H1 (cell line): ENCODE results near the gene BCL2. TPM values are rescaled to one million over a fixed set of nuclear protein-coding genes. Genes with fewer than 3 reads are reported as not detected.

Experiments used
- GABPA ChIP-seq: IDR thresholded peaks from 2 replicates; pipeline ENCODE4 v1.6.1; 2011; ENCODE audit warnings: mild to moderate bottlenecking, low read length, moderate library complexity, borderline replicate concordance; ENCODE audit not compliant: insufficient read depth
- JUND ChIP-seq: IDR thresholded peaks from 2 replicates; pipeline ENCODE4 v1.6.1; 2011; ENCODE audit warnings: mild to moderate bottlenecking, improper control_type of control experiment, low read length
- KDM1A ChIP-seq: fragments of 200-600, 300-600 bp; sonication (generic); IDR thresholded peaks from 2 replicates; pipeline ENCODE4 v1.7.1; 2016; ENCODE audit warnings: mild to moderate bottlenecking, low read length, borderline replicate concordance
- POLR2AphosphoS5 ChIP-seq: IDR thresholded peaks from 2 replicates; pipeline ENCODE4 v1.6.1; 2011; ENCODE audit warnings: low read depth, low read length
- RBBP5 ChIP-seq: IDR thresholded peaks from 2 replicates; pipeline ENCODE4 v1.7.1; 2012; ENCODE audit warnings: low read depth, mild to moderate bottlenecking, inconsistent platforms, low read length, moderate library complexity, borderline replicate concordance
- RNF2 ChIP-seq: fragments of 200-900, 300-1000 bp; sonication (generic); IDR thresholded peaks from 2 replicates; pipeline ENCODE4 v1.7.1; 2016; ENCODE audit warnings: borderline replicate concordance, low read depth, mild to moderate bottlenecking, antibody characterized with exemption, low read length; ENCODE audit not compliant: poor library complexity, severe bottlenecking; ENCODE audit errors: missing control alignments
- SUZ12 ChIP-seq: fragments of 200-600 bp; sonication (generic); IDR thresholded peaks from 2 replicates; pipeline ENCODE4 v1.6.1; 2012; ENCODE audit warnings: mild to moderate bottlenecking, inconsistent platforms, low read length, moderate library complexity, mixed read lengths
- polyA plus RNA-seq, 7 experiments: library from polyadenylated mRNA; depleted of rRNA in 3 of 7; stranded (reverse) in 5 of 7; unstranded in 2 of 7; fragments of >200 nt in 5 of 7; fragments of 200-250 nt in 2 of 7; gene quantifications; 1 replicate in 5 of 7; 2 replicates in 1 of 7; 4 replicates in 1 of 7; pipeline versions ENCODE4 v1.2.1 to v1.2.3, GENCODE V29; 2011 to 2013; ENCODE audit warnings: missing spikeins in 2 of 7, mixed read lengths in 2 of 7
- total RNA-seq: library from RNA; stranded (reverse); fragmentation: NEBNext Ultra II Directional; extraction: Animal tissue kit (Norgen Biotek cat#: 25700); gene quantifications from 2 replicates; pipeline ENCODE4 v1.2.1, GENCODE V29; 2021
- TF ChIP-seq, protein P1 (sequence below): fragments of 300-600 bp; sonication (generic); IDR thresholded peaks from 2 replicates; pipeline ENCODE4 v1.7.1; 2012; ENCODE audit warnings: low read length, moderate library complexity, mild to moderate bottlenecking, inconsistent platforms; ENCODE audit not compliant: insufficient replicate concordance

BCL2 gene
- total and polyA plus RNA-seq, 2 of the 8 experiments (the other 6 are each of a cell fraction or from before 2014, with no cell fraction given) = 0.59 to 4.5 TPM

DNA sequence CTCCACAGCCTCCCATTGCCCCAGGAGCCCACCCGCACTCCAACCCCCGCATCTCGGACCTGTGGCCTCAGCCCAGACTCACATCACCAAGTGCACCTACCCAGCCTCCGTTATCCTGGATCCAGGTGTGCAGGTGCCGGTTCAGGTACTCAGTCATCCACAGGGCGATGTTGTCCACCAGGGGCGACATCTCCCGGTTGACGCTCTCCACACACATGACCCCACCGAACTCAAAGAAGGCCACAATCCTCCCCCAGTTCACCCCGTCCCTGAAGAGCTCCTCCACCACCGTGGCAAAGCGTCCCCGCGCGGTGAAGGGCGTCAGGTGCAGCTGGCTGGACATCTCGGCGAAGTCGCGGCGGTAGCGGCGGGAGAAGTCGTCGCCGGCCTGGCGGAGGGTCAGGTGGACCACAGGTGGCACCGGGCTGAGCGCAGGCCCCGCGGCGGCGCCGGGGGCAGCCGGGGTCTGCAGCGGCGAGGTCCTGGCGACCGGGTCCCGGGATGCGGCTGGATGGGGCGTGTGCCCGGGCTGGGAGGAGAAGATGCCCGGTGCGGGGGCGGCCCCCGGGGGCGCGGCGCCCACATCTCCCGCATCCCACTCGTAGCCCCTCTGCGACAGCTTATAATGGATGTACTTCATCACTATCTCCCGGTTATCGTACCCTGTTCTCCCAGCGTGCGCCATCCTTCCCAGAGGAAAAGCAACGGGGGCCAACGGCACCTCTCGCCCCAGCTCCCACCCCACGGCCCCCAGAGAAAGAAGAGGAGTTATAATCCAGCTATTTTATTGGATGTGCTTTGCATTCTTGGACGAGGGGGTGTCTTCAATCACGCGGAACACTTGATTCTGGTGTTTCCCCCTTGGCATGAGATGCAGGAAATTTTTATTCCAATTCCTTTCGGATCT is 1.3 kb downstream of the BCL2 start (continued):
- TF ChIP-seq RNF2 (no peak), JUND (peak; percentile 29; the same call in 1 of the 2 replicates), GABPA (0 out of 2 replicates have a peak, but pooled peaks have one; percentile 14), SUZ12 (peak; percentile 13; the same call in 1 of the 2 replicates), KDM1A (peak; percentile 25; the same call in 1 of the 2 replicates), RBBP5 (0 out of 2 replicates have a peak, but pooled peaks have one; percentile 25), POLR2AphosphoS5 (no peak)
- TF ChIP-seq, protein P1, sequence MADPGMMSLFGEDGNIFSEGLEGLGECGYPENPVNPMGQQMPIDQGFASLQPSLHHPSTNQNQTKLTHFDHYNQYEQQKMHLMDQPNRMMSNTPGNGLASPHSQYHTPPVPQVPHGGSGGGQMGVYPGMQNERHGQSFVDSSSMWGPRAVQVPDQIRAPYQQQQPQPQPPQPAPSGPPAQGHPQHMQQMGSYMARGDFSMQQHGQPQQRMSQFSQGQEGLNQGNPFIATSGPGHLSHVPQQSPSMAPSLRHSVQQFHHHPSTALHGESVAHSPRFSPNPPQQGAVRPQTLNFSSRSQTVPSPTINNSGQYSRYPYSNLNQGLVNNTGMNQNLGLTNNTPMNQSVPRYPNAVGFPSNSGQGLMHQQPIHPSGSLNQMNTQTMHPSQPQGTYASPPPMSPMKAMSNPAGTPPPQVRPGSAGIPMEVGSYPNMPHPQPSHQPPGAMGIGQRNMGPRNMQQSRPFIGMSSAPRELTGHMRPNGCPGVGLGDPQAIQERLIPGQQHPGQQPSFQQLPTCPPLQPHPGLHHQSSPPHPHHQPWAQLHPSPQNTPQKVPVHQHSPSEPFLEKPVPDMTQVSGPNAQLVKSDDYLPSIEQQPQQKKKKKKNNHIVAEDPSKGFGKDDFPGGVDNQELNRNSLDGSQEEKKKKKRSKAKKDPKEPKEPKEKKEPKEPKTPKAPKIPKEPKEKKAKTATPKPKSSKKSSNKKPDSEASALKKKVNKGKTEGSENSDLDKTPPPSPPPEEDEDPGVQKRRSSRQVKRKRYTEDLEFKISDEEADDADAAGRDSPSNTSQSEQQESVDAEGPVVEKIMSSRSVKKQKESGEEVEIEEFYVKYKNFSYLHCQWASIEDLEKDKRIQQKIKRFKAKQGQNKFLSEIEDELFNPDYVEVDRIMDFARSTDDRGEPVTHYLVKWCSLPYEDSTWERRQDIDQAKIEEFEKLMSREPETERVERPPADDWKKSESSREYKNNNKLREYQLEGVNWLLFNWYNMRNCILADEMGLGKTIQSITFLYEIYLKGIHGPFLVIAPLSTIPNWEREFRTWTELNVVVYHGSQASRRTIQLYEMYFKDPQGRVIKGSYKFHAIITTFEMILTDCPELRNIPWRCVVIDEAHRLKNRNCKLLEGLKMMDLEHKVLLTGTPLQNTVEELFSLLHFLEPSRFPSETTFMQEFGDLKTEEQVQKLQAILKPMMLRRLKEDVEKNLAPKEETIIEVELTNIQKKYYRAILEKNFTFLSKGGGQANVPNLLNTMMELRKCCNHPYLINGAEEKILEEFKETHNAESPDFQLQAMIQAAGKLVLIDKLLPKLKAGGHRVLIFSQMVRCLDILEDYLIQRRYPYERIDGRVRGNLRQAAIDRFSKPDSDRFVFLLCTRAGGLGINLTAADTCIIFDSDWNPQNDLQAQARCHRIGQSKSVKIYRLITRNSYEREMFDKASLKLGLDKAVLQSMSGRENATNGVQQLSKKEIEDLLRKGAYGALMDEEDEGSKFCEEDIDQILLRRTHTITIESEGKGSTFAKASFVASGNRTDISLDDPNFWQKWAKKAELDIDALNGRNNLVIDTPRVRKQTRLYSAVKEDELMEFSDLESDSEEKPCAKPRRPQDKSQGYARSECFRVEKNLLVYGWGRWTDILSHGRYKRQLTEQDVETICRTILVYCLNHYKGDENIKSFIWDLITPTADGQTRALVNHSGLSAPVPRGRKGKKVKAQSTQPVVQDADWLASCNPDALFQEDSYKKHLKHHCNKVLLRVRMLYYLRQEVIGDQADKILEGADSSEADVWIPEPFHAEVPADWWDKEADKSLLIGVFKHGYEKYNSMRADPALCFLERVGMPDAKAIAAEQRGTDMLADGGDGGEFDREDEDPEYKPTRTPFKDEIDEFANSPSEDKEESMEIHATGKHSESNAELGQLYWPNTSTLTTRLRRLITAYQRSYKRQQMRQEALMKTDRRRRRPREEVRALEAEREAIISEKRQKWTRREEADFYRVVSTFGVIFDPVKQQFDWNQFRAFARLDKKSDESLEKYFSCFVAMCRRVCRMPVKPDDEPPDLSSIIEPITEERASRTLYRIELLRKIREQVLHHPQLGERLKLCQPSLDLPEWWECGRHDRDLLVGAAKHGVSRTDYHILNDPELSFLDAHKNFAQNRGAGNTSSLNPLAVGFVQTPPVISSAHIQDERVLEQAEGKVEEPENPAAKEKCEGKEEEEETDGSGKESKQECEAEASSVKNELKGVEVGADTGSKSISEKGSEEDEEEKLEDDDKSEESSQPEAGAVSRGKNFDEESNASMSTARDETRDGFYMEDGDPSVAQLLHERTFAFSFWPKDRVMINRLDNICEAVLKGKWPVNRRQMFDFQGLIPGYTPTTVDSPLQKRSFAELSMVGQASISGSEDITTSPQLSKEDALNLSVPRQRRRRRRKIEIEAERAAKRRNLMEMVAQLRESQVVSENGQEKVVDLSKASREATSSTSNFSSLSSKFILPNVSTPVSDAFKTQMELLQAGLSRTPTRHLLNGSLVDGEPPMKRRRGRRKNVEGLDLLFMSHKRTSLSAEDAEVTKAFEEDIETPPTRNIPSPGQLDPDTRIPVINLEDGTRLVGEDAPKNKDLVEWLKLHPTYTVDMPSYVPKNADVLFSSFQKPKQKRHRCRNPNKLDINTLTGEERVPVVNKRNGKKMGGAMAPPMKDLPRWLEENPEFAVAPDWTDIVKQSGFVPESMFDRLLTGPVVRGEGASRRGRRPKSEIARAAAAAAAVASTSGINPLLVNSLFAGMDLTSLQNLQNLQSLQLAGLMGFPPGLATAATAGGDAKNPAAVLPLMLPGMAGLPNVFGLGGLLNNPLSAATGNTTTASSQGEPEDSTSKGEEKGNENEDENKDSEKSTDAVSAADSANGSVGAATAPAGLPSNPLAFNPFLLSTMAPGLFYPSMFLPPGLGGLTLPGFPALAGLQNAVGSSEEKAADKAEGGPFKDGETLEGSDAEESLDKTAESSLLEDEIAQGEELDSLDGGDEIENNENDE = no peak
